GM12801 (cell line): ENCODE measurements around the gene PIGM.

Experiments
- CTCF ChIP-seq: IDR thresholded peaks from one replicate; pipeline ENCODE4 v1.5.1; 2011; ENCODE audit warnings: control low read depth; ENCODE audit not compliant: insufficient read length; ENCODE audit errors: extremely low read depth

PIGM gene

DNA sequence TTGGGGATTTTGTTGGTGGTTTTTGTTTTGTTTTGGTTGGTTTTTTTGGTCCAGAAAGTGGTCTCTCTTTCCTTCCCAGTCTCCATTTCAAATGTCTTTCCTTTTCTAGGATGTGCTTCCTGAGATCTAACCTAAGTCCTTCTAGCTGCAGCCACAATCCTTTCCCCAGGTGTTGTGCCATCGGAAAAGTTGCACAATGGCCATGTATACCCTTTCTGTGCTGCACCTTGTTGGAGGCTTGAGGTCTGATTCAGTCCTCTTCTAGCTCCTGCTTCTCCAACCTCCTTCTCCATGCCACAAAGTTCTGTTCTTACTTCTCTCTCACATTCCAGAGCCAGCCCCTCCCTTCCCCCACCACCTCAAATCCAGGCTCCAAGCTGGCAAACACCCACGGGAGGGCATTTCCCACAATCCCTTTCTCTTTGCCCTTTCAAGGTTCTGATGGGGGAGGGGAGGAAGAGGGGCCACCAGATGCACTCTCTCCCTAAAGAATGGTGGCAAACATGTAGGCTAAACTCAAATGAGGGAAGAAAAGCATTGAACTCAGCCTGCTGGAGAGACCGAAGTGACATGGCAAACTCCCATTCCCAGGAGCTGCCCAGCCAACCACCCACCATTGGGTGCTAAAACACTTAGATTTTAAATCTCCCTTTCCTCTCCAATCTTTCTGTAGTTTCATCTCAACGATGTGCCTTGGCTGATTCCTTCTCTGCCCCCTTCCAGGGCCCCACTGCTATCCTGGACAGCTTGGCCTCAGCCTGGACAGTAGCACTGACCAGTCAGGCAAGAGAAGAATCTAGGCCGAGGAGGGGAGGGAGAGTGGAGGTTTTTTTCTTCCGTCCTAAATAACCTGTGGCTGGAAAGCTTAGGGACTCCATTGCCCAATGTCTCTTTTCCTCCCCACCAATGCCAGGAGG is 35.3 kb upstream of the PIGM start:
- TF ChIP-seq CTCF, result no peak

- TF ChIP-seq CTCF, result no peak
Measured at GRCh38 chr1:160064746-160065145, 33.0 kb upstream of the PIGM start.

DNA sequence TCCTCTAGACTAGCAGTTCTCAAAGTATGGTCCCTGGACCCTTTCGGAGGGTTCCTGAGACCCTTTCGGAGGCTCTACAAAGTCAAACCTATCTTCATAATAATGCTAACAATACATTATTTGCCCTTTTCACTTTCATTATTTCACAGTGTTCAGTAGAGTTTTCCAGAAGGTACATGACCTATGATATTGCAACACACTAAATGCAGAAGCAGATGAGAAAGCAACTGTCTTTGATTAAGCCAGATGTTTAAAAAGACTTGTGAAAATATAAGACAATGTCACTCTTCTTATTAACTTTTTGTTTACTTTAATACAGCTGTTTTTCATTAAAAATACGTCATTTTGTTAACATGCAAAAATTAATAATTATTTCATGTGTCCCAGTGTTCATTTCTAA is 32.4 kb upstream of the PIGM start:
- TF ChIP-seq CTCF, result no peak

DNA sequence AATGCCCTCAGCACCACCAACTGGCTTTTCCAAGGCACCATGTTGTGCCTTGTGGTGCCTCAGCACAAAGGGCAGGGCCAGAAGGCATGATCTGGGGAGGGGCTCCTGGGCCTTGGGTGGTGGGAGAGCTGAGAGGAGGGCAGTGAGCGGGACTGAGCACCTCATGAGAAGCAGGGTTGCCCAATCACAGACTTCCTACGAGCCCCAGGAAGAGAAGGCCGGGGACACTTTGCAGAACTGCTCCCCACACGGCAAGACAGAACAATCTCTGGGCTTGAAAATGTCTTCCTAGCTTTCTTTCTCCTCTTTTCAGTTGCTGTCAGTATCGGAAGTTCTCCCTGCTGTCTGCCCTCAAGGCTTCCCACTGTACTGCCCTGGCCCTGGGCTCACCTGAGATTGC is 31.4 kb upstream of the PIGM start:
- no peak for TF ChIP-seq CTCF

- TF ChIP-seq CTCF, result no peak
Measured at GRCh38 chr1:160062230-160062532, 30.4 kb upstream of the PIGM start.

DNA sequence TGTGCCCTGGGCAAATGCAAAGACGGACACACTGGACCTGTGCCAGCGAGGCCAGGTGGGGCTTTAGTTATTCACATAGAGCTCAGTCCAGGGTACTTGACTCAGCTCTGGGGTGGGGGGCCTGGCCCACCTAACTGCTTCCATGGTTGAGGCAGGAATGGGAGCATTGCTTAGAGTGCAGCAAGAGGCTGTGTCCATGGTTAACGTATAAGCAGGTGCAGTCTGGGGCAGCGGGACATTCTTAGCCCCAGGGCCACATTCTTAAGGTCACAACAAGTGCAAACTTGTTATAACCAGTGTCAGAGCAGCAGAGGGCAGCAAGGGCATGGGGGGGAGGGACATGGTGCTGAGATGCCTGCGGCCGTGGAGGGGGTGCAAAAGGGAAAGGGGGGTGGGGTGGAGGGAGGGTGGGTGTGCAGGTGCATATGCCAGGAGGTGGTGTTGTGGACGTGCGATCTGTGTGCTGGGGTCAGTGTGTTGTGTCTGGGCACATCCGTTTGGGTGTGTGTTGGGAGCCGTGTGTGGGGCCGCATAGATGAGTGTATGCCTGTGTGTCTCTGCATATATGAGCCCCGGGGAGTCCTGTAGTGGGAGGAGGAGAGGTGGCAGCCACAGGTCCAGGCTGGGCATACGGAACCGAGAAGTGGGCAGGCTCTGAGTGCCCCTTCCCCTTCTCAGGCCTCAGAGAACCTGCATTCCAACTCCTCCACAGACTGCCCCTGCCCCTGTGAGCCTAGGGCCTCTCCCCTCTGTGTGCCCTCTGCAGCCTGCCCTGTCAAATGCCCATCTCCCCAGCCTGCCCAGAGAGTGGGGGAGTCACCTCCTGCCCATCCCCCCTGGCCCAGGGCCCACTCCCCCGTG is 29.8 kb upstream of the PIGM start:
- no peak for TF ChIP-seq CTCF

DNA sequence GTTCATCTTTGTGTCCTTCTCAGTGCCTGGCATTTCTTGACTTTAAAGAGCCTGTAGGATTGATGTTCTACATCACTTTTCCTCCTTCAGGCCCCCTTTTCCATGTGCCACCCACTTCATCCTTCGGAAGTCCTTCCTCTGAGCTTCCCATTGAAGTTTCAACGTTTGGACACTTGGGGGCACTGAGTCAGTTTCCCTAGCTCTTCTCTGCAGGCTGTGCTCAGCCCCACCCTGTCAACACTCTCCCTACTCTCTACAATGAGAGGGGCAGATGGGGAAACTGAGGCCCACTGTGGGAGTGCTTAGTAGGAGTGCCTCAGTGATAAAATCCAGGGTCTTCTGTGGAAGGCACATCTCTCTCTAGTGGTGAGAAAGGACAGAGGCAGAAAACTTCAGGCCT is 26.3 kb upstream of the PIGM start:
- TF ChIP-seq CTCF, result no peak
